ENCODE results near the gene CEP164. TPM values are rescaled to one million over a fixed set of nuclear protein-coding genes. Genes with fewer than 3 reads are reported as not detected.

The CEP164 gene
- total and polyA plus RNA-seq, 2 of the 8 experiments (the other 6 are each of a cell fraction or from before 2014, with no cell fraction given) = 8.4 to 20.8 TPM

GRCh38 chr11:117412653-117413275 lies 85.1 kb downstream of the CEP164 start:
- no peak overlapping the region for H3K14ac ChIP-seq (ENCODE audit: insufficient read length)
- WGBS, 2 experiments (ENCODE audit: extremely low coverage in 1 of 2, insufficient coverage in 1 of 2, insufficient read length in 1 of 2, insufficient replicate concordance in 2 of 2, low coverage in 1 of 2, low lambda C conversion rate in 2 of 2, missing lambda C conversion rate in 1 of 2) = 85% methylated on average over 8 of the region's 8 CpGs; no CpG with 5 or more reads in 1 of the 2 experiments
- TF ChIP-seq CHD1 (IDR thresholded peaks at IDR 0.05; ENCODE audit: low read depth, low read length) (no peak), MAX (IDR thresholded peaks at IDR 0.05) (no peak), RBBP5 (IDR thresholded peaks at IDR 0.05; ENCODE audit: borderline replicate concordance, low read depth, low read length) (no peak), NANOG (IDR thresholded peaks at IDR 0.05; ENCODE audit: insufficient read depth, low read depth, low read length, poor library complexity, severe bottlenecking) (no peak), SIX5 (IDR thresholded peaks at IDR 0.05; ENCODE audit: low read depth, low read length) (no peak), SIRT6 (IDR thresholded peaks at IDR 0.05; ENCODE audit: low read length) (no peak), POU5F1 (IDR thresholded peaks at IDR 0.05; ENCODE audit: low read depth, low read length) (no peak), TEAD4 (IDR thresholded peaks at IDR 0.05; ENCODE audit: low read depth, low read length) (no peak), MAFK (IDR thresholded peaks at IDR 0.05; ENCODE audit: low read depth, low read length) (no peak), CBX8 (IDR thresholded peaks at IDR 0.05; ENCODE audit: borderline replicate concordance, low read depth, low read length) (no peak), SP1 (IDR thresholded peaks at IDR 0.05; ENCODE audit: low read depth, low read length) (no peak)
- TF ChIP-seq, protein P1, sequence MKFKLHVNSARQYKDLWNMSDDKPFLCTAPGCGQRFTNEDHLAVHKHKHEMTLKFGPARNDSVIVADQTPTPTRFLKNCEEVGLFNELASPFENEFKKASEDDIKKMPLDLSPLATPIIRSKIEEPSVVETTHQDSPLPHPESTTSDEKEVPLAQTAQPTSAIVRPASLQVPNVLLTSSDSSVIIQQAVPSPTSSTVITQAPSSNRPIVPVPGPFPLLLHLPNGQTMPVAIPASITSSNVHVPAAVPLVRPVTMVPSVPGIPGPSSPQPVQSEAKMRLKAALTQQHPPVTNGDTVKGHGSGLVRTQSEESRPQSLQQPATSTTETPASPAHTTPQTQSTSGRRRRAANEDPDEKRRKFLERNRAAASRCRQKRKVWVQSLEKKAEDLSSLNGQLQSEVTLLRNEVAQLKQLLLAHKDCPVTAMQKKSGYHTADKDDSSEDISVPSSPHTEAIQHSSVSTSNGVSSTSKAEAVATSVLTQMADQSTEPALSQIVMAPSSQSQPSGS (IDR thresholded peaks at IDR 0.05; ENCODE audit: low read length) = no peak

More at GRCh38 chr11:117412653-117413275, 85.1 kb downstream of the CEP164 start:
- Histone ChIP-seq H3K4me1 (replicated peaks in 1 of 4; ENCODE audit: control insufficient read depth in 3 of 4, insufficient read depth in 4 of 4, low read length in 3 of 4) (peaks cover 0 to 4% (median 0%) of the 10 kb centered on the region in 4 experiments; a peak in 2 of 7 replicates), H3K18ac (ENCODE audit: extremely low read depth, low read length) (no peak overlapping the region), H3K79me1 (ENCODE audit: low read depth, low read length) (no peaks in the 10 kb centered on the region), H2AFZ (ENCODE audit: low read length) (no peak overlapping the region), H2BK12ac (ENCODE audit: low read depth, low read length) (no peak overlapping the region), H4K8ac (ENCODE audit: extremely low read depth, insufficient read depth, low read length) (no peak overlapping the region), H3K36me3 (ENCODE audit: control insufficient read depth in 2 of 4, insufficient read depth in 4 of 4, low read length in 3 of 4) (peaks cover 0 to 3% (median 0%) of the 10 kb centered on the region in 4 experiments; a peak in 4 of 8 replicates), H3K9ac (replicated peaks in 1 of 4; ENCODE audit: extremely low read depth in 1 of 4, low read depth in 3 of 4, low read length in 3 of 4) (no peak overlapping the region), H3K56ac (replicated peaks; ENCODE audit: insufficient read length, low read depth, low read length) (no peak overlapping the region), H3K79me2 (ENCODE audit: control insufficient read depth in 1 of 2, insufficient read depth in 2 of 2, low read length in 2 of 2) (no peaks in the 10 kb centered on the region), H2BK20ac (ENCODE audit: low read length) (no peak overlapping the region), H3K23ac (ENCODE audit: insufficient read length) (no peak overlapping the region), H2BK15ac (ENCODE audit: low read length) (no peak overlapping the region), H2AK5ac (ENCODE audit: low read depth, low read length) (no peak overlapping the region), H4K5ac (ENCODE audit: insufficient read length, low read depth, low read length) (no peak overlapping the region), H3K4me2 (ENCODE audit: insufficient read depth in 1 of 2, low read depth in 2 of 2, low read length in 2 of 2) (no peak overlapping the region), H2BK120ac (replicated peaks; ENCODE audit: low read depth, low read length) (no peak overlapping the region), H3K27me3 (replicated peaks in 1 of 4; ENCODE audit: control insufficient read depth in 3 of 4, extremely low read depth in 1 of 4, insufficient read depth in 3 of 4, low read length in 3 of 4) (no peaks in the 10 kb centered on the region), H3K27ac (ENCODE audit: low read depth, low read length) (no peak overlapping the region), H4K20me1 (replicated peaks in 1 of 2; ENCODE audit: control insufficient read depth in 1 of 2, insufficient read depth in 2 of 2, low read length in 2 of 2) (no peaks in the 10 kb centered on the region), H3K23me2 (ENCODE audit: low read depth, low read length) (no peaks in the 10 kb centered on the region), H3K9me3 (ENCODE audit: insufficient read depth in 2 of 2, low read depth in 1 of 2, low read length in 1 of 2) (no peaks in the 10 kb centered on the region), H2BK5ac (ENCODE audit: low read depth, low read length) (no peak overlapping the region), H3K4ac (replicated peaks; ENCODE audit: insufficient read length, low read depth, low read length) (no peak overlapping the region), H4K91ac (replicated peaks; ENCODE audit: insufficient read length, low read length) (no peak overlapping the region), H3K4me3 (ENCODE audit: extremely low read depth in 1 of 4, insufficient read depth in 2 of 4, low read depth in 3 of 4, low read length in 4 of 4) (no peak overlapping the region)
- DNase-seq (ENCODE audit: low read depth in 1 of 2, low spot score in 2 of 2) (no peak), FAIRE-seq (no peak)
- ChIA-PET POLR2A (ENCODE audit: partially characterized antibody) (no interaction called here), CTCF (ENCODE audit: partially characterized antibody) (interaction anchor here (1.4 to 9.6 kb wide), 4 partner anchors 11 to 396 kb away, joined by 6 to 85 read pairs (median 10); no protein-coding TSS in a partner anchor)
